ENCODE data around the gene FBXO42. TPM values are rescaled to one million over a fixed set of nuclear protein-coding genes. Genes with fewer than 3 reads are reported as not detected.

The FBXO42 gene
- total and polyA plus RNA-seq, 4 donors: 5.9 to 9.4 (median 6.5) TPM

GRCh38 chr1:16342331-16343062 is 9.8 kb downstream of the FBXO42 start:
- no peak for DNase-seq (ENCODE audit: low spot score)
- Histone ChIP-seq H3K4me3 (ENCODE audit: low read depth in 1 of 3, low read length in 3 of 3) (no peak overlapping the region), H3K9me3 (ENCODE audit: control insufficient read depth in 4 of 4, low read length in 3 of 4) (no peaks in the 10 kb centered on the region), H3K4me1 (ENCODE audit: control insufficient read depth in 4 of 4, insufficient read depth in 4 of 4, low read length in 3 of 4) (peaks cover 0 to 2% (median 0%) of the 10 kb centered on the region in 4 donors), H3K27ac (ENCODE audit: low read depth in 1 of 2, low read length in 2 of 2) (no peak overlapping the region), H3K27me3 (ENCODE audit: control insufficient read depth in 4 of 4, insufficient read depth in 4 of 4, low read length in 3 of 4) (no peaks in the 10 kb centered on the region), H3K9ac (ENCODE audit: low read depth in 1 of 2, low read length in 2 of 2) (no peak overlapping the region), H3K36me3 (ENCODE audit: control insufficient read depth in 4 of 4, insufficient read depth in 3 of 4, low read depth in 1 of 4, low read length in 3 of 4) (no peaks in the 10 kb centered on the region)
- TF ChIP-seq ATF3 (IDR thresholded peaks at IDR 0.05) (no peak), YY1 (IDR thresholded peaks at IDR 0.05) (no peak), TAF1 (conservative IDR thresholded peaks at IDR 0.05) (no peak), SP1 (IDR thresholded peaks at IDR 0.05) (no peak), FOXA2 (IDR thresholded peaks at IDR 0.05) (no peak), RXRA (IDR thresholded peaks at IDR 0.05) (no peak), EGR1 (IDR thresholded peaks at IDR 0.05; ENCODE audit: low read depth in 2 of 2) (no peak)
- TF ChIP-seq, protein P1, sequence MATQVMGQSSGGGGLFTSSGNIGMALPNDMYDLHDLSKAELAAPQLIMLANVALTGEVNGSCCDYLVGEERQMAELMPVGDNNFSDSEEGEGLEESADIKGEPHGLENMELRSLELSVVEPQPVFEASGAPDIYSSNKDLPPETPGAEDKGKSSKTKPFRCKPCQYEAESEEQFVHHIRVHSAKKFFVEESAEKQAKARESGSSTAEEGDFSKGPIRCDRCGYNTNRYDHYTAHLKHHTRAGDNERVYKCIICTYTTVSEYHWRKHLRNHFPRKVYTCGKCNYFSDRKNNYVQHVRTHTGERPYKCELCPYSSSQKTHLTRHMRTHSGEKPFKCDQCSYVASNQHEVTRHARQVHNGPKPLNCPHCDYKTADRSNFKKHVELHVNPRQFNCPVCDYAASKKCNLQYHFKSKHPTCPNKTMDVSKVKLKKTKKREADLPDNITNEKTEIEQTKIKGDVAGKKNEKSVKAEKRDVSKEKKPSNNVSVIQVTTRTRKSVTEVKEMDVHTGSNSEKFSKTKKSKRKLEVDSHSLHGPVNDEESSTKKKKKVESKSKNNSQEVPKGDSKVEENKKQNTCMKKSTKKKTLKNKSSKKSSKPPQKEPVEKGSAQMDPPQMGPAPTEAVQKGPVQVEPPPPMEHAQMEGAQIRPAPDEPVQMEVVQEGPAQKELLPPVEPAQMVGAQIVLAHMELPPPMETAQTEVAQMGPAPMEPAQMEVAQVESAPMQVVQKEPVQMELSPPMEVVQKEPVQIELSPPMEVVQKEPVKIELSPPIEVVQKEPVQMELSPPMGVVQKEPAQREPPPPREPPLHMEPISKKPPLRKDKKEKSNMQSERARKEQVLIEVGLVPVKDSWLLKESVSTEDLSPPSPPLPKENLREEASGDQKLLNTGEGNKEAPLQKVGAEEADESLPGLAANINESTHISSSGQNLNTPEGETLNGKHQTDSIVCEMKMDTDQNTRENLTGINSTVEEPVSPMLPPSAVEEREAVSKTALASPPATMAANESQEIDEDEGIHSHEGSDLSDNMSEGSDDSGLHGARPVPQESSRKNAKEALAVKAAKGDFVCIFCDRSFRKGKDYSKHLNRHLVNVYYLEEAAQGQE (IDR thresholded peaks at IDR 0.05): no peak
- TF ChIP-seq, protein P2, sequence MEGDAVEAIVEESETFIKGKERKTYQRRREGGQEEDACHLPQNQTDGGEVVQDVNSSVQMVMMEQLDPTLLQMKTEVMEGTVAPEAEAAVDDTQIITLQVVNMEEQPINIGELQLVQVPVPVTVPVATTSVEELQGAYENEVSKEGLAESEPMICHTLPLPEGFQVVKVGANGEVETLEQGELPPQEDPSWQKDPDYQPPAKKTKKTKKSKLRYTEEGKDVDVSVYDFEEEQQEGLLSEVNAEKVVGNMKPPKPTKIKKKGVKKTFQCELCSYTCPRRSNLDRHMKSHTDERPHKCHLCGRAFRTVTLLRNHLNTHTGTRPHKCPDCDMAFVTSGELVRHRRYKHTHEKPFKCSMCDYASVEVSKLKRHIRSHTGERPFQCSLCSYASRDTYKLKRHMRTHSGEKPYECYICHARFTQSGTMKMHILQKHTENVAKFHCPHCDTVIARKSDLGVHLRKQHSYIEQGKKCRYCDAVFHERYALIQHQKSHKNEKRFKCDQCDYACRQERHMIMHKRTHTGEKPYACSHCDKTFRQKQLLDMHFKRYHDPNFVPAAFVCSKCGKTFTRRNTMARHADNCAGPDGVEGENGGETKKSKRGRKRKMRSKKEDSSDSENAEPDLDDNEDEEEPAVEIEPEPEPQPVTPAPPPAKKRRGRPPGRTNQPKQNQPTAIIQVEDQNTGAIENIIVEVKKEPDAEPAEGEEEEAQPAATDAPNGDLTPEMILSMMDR (IDR thresholded peaks at IDR 0.05; ENCODE audit: low read depth, low read length, missing input control): no peak
- 79% methylated on average over 6 of the region's 10 CpGs for WGBS

DNA sequence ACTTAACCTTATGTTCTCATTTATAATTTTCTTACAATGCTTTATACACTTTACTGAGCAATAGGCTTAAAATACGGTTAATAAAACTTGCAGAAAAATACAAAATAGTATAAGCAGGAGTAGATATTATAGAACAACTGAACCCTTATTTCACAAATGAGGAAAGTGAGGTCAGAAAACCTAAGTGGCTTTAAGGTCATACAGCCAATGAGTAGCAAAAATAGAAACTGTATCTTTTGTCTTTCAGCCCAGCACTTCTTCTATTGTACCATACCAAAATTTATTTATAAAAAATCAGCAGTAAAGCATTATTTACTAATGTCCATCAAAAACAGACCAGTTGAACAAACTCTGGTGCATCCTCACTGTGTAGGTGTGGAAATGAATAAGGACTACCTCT is 11.6 kb downstream of the FBXO42 start:
- H3K27ac ChIP-seq (ENCODE audit: low read depth in 1 of 2, low read length in 2 of 2): no peak overlapping the region
- no peaks in the 10 kb centered on the region for H3K4me1 ChIP-seq (ENCODE audit: control insufficient read depth in 4 of 4, insufficient read depth in 4 of 4, low read length in 3 of 4)
- no peak for DNase-seq (ENCODE audit: low spot score)

More for the DNA sequence above, 11.6 kb downstream of the FBXO42 start:
- WGBS: 95% methylated on average over 1 of the region's 1 CpG
- Histone ChIP-seq H3K27me3 (ENCODE audit: control insufficient read depth in 4 of 4, insufficient read depth in 4 of 4, low read length in 3 of 4) (no peaks in the 10 kb centered on the region), H3K9me3 (ENCODE audit: control insufficient read depth in 4 of 4, low read length in 3 of 4) (no peaks in the 10 kb centered on the region), H3K4me3 (ENCODE audit: low read depth in 1 of 3, low read length in 3 of 3) (no peak overlapping the region), H3K9ac (ENCODE audit: low read depth in 1 of 2, low read length in 2 of 2) (no peak overlapping the region), H3K36me3 (ENCODE audit: control insufficient read depth in 4 of 4, insufficient read depth in 3 of 4, low read depth in 1 of 4, low read length in 3 of 4) (no peaks in the 10 kb centered on the region)
- TF ChIP-seq, protein P3, sequence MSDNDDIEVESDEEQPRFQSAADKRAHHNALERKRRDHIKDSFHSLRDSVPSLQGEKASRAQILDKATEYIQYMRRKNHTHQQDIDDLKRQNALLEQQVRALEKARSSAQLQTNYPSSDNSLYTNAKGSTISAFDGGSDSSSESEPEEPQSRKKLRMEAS (IDR thresholded peaks at IDR 0.05): no peak
- TF ChIP-seq GABPA (IDR thresholded peaks at IDR 0.05 in 1 of 2, conservative IDR thresholded peaks at IDR 0.05 in 1 of 2) (no peak), EGR1 (IDR thresholded peaks at IDR 0.05; ENCODE audit: low read depth in 2 of 2) (no peak), ATF3 (IDR thresholded peaks at IDR 0.05) (no peak), HNF4G (IDR thresholded peaks at IDR 0.05) (no peak)
- TF ChIP-seq, protein P1 (IDR thresholded peaks at IDR 0.05): no peak
